Breast epithelium (tissue), 4 donors: ENCODE data around the gene ADNP. TPM values are rescaled to one million over a fixed set of nuclear protein-coding genes. Genes with fewer than 3 reads are reported as not detected.

ENCODE experiments used
- DNase-seq, 2 donors: peaks; one replicate each; pipeline ENCODE4 v3.0.0-alpha.2; 2019; ENCODE audit warnings: low spot score in 2 of 2
- H3K27ac ChIP-seq, 2 donors: fragments of 200-600 bp; sonication (generic) in 1 of 2; one replicate each; pipeline ENCODE4 v1.5.1; 2016 to 2019; ENCODE audit warnings: mild to moderate bottlenecking in 1 of 2
- H3K27me3 ChIP-seq, 2 donors: fragments of 200-600 bp; sonication (generic) in 1 of 2; one replicate each; pipeline versions ENCODE4 v1.5.1 to v1.6.0; 2017 to 2019; ENCODE audit warnings: control low read depth in 1 of 2, mild to moderate bottlenecking in 1 of 2
- H3K36me3 ChIP-seq: fragments of 200-600 bp; one replicate; pipeline ENCODE4 v1.5.1; 2019
- H3K4me1 ChIP-seq, 2 donors: fragments of 200-600 bp; sonication (generic); one replicate each; pipeline ENCODE4 v1.5.1; 2016 to 2019; ENCODE audit warnings: control low read depth in 1 of 2
- H3K4me3 ChIP-seq, 3 donors: fragments of 200-600 bp; sonication (generic); 1 replicate in 2 of 3; 2 replicates in 1 of 3; pipeline ENCODE4 v1.5.1; 2016 to 2019; ENCODE audit warnings: mild to moderate bottlenecking in 3 of 3, moderate library complexity in 2 of 3
- H3K9me3 ChIP-seq, 2 donors: fragments of 200-600 bp; sonication (generic) in 1 of 2; one replicate each; pipeline ENCODE4 v1.5.1; 2016 to 2019; ENCODE audit warnings: control low read depth in 1 of 2
- POLR2A ChIP-seq: fragments of 450-650 bp; IDR thresholded peaks from one replicate; pipeline ENCODE4 v1.6.1; 2016; ENCODE audit warnings: antibody characterized with exemption, mild to moderate bottlenecking, moderate library complexity
- POLR2AphosphoS5 ChIP-seq, 3 donors: sonication (generic); formaldehyde crosslinking; IDR thresholded peaks; one replicate each; pipeline ENCODE4 v1.6.1; 2017; ENCODE audit warnings: antibody characterized with exemption in 3 of 3
- intact Hi-C: fragments of 100-400 bp; cut with DNase I; formaldehyde crosslinking; loops from one replicate; pipeline ENCODE4 v1.15.1; 2023; ENCODE audit warnings: low total_unique reads
- total RNA-seq, 3 donors: library from RNA; depleted of rRNA; stranded (reverse); fragments of >200 nt; gene quantifications; one replicate each; pipeline ENCODE4 v1.1.0, GENCODE V29; 2016
- TF ChIP-seq, protein P1 (sequence below), 3 donors: fragments of 450-650 bp; IDR thresholded peaks; one replicate each; pipeline ENCODE4 v1.5.1; 2016 to 2017; ENCODE audit warnings: antibody characterized with exemption in 3 of 3, mild to moderate bottlenecking in 3 of 3, moderate library complexity in 3 of 3

Gene ADNP
- total RNA-seq, 3 donors from 2014 or later, result 51.7 to 70.2 (median 60.0) TPM

DNA sequence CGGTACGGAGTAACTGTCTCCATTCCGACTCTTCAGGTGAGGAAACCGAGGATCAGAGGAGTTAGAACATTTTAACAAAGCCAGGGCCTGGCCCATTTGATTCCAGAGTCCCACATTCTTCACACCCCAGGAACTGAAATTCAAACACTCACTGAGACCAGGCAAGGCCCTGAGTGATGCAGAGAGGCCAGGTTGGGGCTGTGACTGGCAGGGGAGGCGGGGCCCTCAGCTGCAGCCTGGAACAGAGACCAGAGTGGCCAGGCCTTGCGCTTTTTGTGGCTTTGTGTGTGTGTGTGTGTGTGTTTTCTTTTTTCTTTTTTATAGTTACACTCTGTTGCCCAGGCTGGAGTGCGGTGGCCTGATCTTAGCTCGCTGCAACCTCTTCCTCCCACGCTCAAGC lies 79.2 kb downstream of the ADNP start:
- DNase-seq, result no peak
- Histone ChIP-seq H3K4me3 (no peak overlapping the region), H3K27ac (no peak overlapping the region), H3K9me3 (no peaks in the 10 kb centered on the region), H3K27me3 (no peaks in the 10 kb centered on the region), H3K4me1 (peaks cover 0 to 10% of the 10 kb centered on the region in 2 donors), H3K36me3 (no peaks in the 10 kb centered on the region)
- TF ChIP-seq POLR2AphosphoS5 (IDR thresholded peaks at IDR 0.05), result no peak
- TF ChIP-seq, protein P1, sequence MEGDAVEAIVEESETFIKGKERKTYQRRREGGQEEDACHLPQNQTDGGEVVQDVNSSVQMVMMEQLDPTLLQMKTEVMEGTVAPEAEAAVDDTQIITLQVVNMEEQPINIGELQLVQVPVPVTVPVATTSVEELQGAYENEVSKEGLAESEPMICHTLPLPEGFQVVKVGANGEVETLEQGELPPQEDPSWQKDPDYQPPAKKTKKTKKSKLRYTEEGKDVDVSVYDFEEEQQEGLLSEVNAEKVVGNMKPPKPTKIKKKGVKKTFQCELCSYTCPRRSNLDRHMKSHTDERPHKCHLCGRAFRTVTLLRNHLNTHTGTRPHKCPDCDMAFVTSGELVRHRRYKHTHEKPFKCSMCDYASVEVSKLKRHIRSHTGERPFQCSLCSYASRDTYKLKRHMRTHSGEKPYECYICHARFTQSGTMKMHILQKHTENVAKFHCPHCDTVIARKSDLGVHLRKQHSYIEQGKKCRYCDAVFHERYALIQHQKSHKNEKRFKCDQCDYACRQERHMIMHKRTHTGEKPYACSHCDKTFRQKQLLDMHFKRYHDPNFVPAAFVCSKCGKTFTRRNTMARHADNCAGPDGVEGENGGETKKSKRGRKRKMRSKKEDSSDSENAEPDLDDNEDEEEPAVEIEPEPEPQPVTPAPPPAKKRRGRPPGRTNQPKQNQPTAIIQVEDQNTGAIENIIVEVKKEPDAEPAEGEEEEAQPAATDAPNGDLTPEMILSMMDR (IDR thresholded peaks at IDR 0.05), result no peak
- TF ChIP-seq POLR2A, result no peak
- intact Hi-C loops, result no loop called here

DNA sequence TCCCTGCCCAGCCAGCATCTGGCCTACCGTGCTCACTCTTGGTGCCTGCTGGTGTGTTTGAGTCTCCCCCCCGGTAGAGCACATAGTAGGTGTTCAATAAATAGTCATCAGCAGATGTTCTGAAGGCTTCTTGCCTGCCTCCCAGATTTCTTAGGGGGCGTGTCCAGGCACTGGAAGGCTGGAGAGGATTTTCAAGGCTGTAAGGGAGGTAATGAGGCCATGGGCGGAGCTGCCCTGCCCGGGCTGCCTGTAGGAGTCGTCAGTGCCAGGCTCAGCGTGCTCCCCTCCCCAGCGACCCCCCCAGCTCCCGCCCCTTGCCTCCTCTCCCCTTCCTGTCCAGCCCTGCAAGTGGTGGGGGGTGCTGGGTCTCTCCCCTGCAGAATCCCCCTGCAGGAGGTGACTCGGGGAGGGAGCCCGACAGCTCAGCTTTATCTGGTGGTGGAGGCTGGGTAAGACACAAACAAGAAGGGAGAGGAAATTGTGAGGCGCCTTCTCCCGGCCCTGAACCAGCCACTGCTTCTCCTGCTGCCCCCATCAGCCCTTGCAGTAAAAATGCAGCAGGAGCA lies 80.4 kb downstream of the ADNP start:
- H3K27me3 ChIP-seq, result no peaks in the 10 kb centered on the region
- H3K36me3 ChIP-seq, result no peaks in the 10 kb centered on the region
- no peaks in the 10 kb centered on the region for H3K9me3 ChIP-seq
- peaks cover 0 to 10% of the 10 kb centered on the region in 2 donors for H3K4me1 ChIP-seq
- H3K27ac ChIP-seq, result no peak overlapping the region
- no peak for TF ChIP-seq POLR2AphosphoS5 (IDR thresholded peaks at IDR 0.05)
- TF ChIP-seq POLR2A, result no peak
- TF ChIP-seq, protein P1 (IDR thresholded peaks at IDR 0.05), result no peak
- no peak for DNase-seq
- intact Hi-C loops, result no loop called here
- H3K4me3 ChIP-seq, result no peak overlapping the region

DNA sequence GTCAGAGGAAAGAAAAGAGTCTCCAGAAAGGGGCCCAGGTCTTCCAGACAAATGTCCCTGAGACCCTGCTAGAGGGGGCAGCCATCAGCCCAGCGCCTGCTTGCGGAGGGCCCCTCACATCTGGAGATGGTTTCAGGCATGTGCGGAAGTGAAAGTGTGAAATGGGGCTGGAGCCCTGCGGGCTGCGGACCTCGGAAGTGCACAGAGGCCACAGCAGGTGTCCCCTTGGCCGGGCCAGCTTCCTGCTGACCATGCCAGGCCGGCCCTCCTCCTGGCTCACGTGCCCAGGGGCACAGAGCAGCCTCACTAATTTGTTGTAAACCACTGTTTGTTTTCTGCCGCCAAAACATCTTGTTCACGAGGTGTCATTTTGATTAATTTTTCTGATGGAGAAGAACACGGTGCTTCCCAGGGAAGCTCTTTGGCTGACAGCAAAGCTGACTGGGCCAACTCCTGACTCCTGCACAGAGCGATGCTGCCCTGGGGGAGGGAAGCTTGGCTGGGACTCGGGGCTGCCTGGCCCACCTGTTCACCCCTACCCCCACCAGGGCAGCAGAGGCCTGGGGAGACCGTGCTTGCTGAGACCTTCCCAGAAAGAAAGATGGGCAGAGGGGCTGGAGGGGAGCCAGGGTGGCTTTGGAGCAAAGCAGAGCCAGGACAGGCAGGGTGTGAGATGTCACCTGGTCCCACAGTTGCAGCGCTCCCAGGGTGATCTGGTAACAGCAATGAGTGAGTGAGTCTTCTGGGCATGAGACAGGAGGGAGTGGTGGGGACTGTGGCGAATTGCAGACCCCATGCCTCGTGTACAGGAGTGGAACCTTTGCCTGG lies 82.2 kb downstream of the ADNP start:
- intact Hi-C loops, result no loop called here
- no peaks in the 10 kb centered on the region for H3K9me3 ChIP-seq
- H3K27ac ChIP-seq, result peak overlapping the region; percentile 57 to 75
- H3K36me3 ChIP-seq, result no peaks in the 10 kb centered on the region
- no peak for TF ChIP-seq POLR2A
- no peak for TF ChIP-seq POLR2AphosphoS5 (IDR thresholded peaks at IDR 0.05)
- TF ChIP-seq, protein P1 (IDR thresholded peaks at IDR 0.05), result no peak
- peaks cover 0 to 10% of the 10 kb centered on the region in 2 donors for H3K4me1 ChIP-seq
- DNase-seq, result peak in 1 of 2 donors; percentile 32
- H3K4me3 ChIP-seq, result peak overlapping the region; percentile 3 to 50 (median 24)
- no peaks in the 10 kb centered on the region for H3K27me3 ChIP-seq

DNA sequence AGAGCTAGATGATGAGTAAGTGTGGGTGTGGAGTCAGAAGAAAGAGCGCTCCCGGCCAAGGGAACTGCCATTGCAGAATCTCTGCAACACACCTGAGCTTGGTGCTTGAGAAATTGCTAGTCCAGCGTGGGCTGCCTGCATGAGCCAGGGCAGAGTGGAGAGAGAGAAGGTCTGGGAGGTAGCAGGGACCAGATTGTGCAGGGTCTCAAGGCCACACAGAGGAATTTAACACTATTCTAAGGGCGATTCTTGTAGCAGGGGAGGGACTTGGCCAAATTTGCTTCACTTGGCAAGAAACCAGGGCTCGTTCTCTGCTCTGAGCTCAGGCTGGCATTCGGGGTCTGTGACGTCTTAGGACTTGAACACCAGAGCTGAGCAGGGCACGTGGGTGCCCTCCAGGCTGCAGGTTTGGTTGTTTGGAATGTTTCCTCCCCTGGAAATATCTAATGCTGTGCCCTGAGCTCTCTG lies 82.9 kb downstream of the ADNP start:
- intact Hi-C loops, result no loop called here
- H3K36me3 ChIP-seq, result no peaks in the 10 kb centered on the region
- no peaks in the 10 kb centered on the region for H3K9me3 ChIP-seq
- H3K4me1 ChIP-seq, result peaks cover 0 to 10% of the 10 kb centered on the region in 2 donors
- TF ChIP-seq POLR2A (no peak), POLR2AphosphoS5 (IDR thresholded peaks at IDR 0.05) (no peak)
- TF ChIP-seq, protein P1 (IDR thresholded peaks at IDR 0.05), result no peak
- peak in 1 of 2 donors; percentile 84 for DNase-seq
- H3K4me3 ChIP-seq, result peak overlapping the region in 2 of 3 donors; percentile 24 to 50
- H3K27me3 ChIP-seq, result no peaks in the 10 kb centered on the region
- H3K27ac ChIP-seq, result peak overlapping the region; percentile 57 to 75
